Effector memory CD4-positive, alpha-beta T cell (primary cell): Measurements from ENCODE around the gene FAM161A.

Experiments used
- DNase-seq, 3 donors: peaks; one replicate each; pipeline ENCODE4 v3.0.0-alpha.2; 2020
- H3K27ac ChIP-seq: 2 replicates; pipeline ENCODE4 v1.7.0; 2013; ENCODE audit warnings: mild to moderate bottlenecking, low read length, moderate library complexity; ENCODE audit not compliant: insufficient read depth, poor library complexity, severe bottlenecking
- H3K27me3 ChIP-seq: replicated peaks from 2 replicates; pipeline ENCODE4 v1.7.0; 2013; ENCODE audit warnings: mild to moderate bottlenecking, low read length; ENCODE audit not compliant: insufficient read depth, control insufficient read depth, poor library complexity, severe bottlenecking
- H3K36me3 ChIP-seq: 2 replicates; pipeline ENCODE4 v1.7.0; 2013; ENCODE audit warnings: mild to moderate bottlenecking, low read length, moderate library complexity; ENCODE audit not compliant: control insufficient read depth, insufficient read depth
- H3K4me1 ChIP-seq: 2 replicates; pipeline ENCODE4 v1.7.0; 2013; ENCODE audit warnings: low read length, mild to moderate bottlenecking; ENCODE audit not compliant: control insufficient read depth, insufficient read depth, poor library complexity, severe bottlenecking
- H3K4me3 ChIP-seq: 2 replicates; pipeline ENCODE4 v1.7.0; 2013; ENCODE audit warnings: low read length, low read depth, mild to moderate bottlenecking; ENCODE audit not compliant: insufficient read depth, poor library complexity, severe bottlenecking
- H3K9me3 ChIP-seq: 2 replicates; pipeline ENCODE4 v1.7.0; 2013; ENCODE audit warnings: mild to moderate bottlenecking, low read length, moderate library complexity; ENCODE audit not compliant: control insufficient read depth

FAM161A gene

GRCh38 chr2:61786876-61787275, 67.0 kb downstream of the FAM161A start:
- no peaks in the 10 kb centered on the region for H3K4me1 ChIP-seq
- no peaks in the 10 kb centered on the region for H3K27me3 ChIP-seq
- H3K4me3 ChIP-seq: no peak overlapping the region
- H3K36me3 ChIP-seq: no peaks in the 10 kb centered on the region
- DNase-seq: no peak
- no peak overlapping the region for H3K27ac ChIP-seq
- H3K9me3 ChIP-seq: no peaks in the 10 kb centered on the region

GRCh38 chr2:61785583-61785982, 68.3 kb downstream of the FAM161A start:
- no peaks in the 10 kb centered on the region for H3K36me3 ChIP-seq
- H3K27ac ChIP-seq: no peak overlapping the region
- H3K4me3 ChIP-seq: no peak overlapping the region
- DNase-seq: no peak
- no peaks in the 10 kb centered on the region for H3K9me3 ChIP-seq
- H3K27me3 ChIP-seq: no peaks in the 10 kb centered on the region
- no peaks in the 10 kb centered on the region for H3K4me1 ChIP-seq

GRCh38 chr2:61784643-61785042, 69.2 kb downstream of the FAM161A start:
- no peaks in the 10 kb centered on the region for H3K9me3 ChIP-seq

GRCh38 chr2:61775956-61776570, 77.8 kb downstream of the FAM161A start:
- H3K27ac ChIP-seq: no peak overlapping the region
- H3K9me3 ChIP-seq: no peaks in the 10 kb centered on the region
- no peaks in the 10 kb centered on the region for H3K36me3 ChIP-seq
- no peak overlapping the region for H3K4me3 ChIP-seq
- DNase-seq: no peak
- H3K4me1 ChIP-seq: no peaks in the 10 kb centered on the region
- no peaks in the 10 kb centered on the region for H3K27me3 ChIP-seq

More at GRCh38 chr2:61784643-61785042, 69.2 kb downstream of the FAM161A start:
- Histone ChIP-seq H3K36me3 (no peaks in the 10 kb centered on the region), H3K27ac (no peak overlapping the region), H3K4me3 (no peak overlapping the region), H3K4me1 (no peaks in the 10 kb centered on the region), H3K27me3 (no peaks in the 10 kb centered on the region)
- no peak for DNase-seq
